ENCODE results near the gene TBC1D2. TPM values are rescaled to one million over a fixed set of nuclear protein-coding genes. Genes with fewer than 3 reads are reported as not detected.

Gene TBC1D2
- total and polyA plus RNA-seq, 2 of the 13 experiments (the other 11 are each of a cell fraction or from before 2014, with no cell fraction given): 2.0 to 2.8 TPM

DNA sequence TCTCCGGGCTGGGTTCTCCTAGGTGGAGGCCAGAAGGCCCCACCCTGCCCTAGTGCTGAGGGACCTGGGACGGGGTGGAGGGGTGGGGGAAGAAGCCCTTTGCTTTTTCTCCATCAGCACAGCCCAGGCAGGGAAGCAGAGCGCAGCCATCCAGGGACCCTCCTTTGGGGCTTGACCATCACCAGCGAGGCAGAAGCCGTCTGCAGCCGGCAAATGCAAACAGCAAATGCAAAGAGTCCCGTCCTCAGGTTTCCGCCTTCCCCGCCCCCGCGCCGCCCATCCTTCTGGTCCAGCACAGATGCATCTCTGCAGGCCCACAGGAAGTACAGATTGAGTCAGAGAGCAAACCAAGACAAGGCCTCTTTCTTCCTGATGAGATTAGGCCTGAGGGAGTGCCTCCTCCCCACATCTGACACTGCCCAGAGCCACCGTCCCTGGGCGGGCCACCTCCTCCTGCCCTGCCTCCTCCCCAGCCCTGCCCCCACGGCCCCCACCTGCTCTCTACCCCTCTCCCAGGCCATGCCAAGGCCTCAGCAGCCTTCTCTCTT is 86.4 kb downstream of the TBC1D2 start (continued):
- no peak for TF ChIP-seq JUN (CRISPR knock-in tag; IDR thresholded peaks at IDR 0.05)
- no peak for TF ChIP-seq ZNF441 (CRISPR knock-in tag; IDR thresholded peaks at IDR 0.05; ENCODE audit: borderline replicate concordance)
- TF ChIP-seq, protein P1, sequence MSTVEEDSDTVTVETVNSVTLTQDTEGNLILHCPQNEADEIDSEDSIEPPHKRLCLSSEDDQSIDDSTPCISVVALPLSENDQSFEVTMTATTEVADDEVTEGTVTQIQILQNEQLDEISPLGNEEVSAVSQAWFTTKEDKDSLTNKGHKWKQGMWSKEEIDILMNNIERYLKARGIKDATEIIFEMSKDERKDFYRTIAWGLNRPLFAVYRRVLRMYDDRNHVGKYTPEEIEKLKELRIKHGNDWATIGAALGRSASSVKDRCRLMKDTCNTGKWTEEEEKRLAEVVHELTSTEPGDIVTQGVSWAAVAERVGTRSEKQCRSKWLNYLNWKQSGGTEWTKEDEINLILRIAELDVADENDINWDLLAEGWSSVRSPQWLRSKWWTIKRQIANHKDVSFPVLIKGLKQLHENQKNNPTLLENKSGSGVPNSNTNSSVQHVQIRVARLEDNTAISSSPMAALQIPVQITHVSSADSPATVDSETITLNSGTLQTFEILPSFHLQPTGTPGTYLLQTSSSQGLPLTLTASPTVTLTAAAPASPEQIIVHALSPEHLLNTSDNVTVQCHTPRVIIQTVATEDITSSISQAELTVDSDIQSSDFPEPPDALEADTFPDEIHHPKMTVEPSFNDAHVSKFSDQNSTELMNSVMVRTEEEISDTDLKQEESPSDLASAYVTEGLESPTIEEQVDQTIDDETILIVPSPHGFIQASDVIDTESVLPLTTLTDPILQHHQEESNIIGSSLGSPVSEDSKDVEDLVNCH (CRISPR knock-in tag; IDR thresholded peaks at IDR 0.05): no peak
- no peak for TF ChIP-seq ZEB1 (IDR thresholded peaks at IDR 0.05; ENCODE audit: insufficient replicate concordance, low read depth)
- TF ChIP-seq ZNF616 (CRISPR knock-in tag; IDR thresholded peaks at IDR 0.05; ENCODE audit: low read depth): no peak
- TF ChIP-seq, protein P2, sequence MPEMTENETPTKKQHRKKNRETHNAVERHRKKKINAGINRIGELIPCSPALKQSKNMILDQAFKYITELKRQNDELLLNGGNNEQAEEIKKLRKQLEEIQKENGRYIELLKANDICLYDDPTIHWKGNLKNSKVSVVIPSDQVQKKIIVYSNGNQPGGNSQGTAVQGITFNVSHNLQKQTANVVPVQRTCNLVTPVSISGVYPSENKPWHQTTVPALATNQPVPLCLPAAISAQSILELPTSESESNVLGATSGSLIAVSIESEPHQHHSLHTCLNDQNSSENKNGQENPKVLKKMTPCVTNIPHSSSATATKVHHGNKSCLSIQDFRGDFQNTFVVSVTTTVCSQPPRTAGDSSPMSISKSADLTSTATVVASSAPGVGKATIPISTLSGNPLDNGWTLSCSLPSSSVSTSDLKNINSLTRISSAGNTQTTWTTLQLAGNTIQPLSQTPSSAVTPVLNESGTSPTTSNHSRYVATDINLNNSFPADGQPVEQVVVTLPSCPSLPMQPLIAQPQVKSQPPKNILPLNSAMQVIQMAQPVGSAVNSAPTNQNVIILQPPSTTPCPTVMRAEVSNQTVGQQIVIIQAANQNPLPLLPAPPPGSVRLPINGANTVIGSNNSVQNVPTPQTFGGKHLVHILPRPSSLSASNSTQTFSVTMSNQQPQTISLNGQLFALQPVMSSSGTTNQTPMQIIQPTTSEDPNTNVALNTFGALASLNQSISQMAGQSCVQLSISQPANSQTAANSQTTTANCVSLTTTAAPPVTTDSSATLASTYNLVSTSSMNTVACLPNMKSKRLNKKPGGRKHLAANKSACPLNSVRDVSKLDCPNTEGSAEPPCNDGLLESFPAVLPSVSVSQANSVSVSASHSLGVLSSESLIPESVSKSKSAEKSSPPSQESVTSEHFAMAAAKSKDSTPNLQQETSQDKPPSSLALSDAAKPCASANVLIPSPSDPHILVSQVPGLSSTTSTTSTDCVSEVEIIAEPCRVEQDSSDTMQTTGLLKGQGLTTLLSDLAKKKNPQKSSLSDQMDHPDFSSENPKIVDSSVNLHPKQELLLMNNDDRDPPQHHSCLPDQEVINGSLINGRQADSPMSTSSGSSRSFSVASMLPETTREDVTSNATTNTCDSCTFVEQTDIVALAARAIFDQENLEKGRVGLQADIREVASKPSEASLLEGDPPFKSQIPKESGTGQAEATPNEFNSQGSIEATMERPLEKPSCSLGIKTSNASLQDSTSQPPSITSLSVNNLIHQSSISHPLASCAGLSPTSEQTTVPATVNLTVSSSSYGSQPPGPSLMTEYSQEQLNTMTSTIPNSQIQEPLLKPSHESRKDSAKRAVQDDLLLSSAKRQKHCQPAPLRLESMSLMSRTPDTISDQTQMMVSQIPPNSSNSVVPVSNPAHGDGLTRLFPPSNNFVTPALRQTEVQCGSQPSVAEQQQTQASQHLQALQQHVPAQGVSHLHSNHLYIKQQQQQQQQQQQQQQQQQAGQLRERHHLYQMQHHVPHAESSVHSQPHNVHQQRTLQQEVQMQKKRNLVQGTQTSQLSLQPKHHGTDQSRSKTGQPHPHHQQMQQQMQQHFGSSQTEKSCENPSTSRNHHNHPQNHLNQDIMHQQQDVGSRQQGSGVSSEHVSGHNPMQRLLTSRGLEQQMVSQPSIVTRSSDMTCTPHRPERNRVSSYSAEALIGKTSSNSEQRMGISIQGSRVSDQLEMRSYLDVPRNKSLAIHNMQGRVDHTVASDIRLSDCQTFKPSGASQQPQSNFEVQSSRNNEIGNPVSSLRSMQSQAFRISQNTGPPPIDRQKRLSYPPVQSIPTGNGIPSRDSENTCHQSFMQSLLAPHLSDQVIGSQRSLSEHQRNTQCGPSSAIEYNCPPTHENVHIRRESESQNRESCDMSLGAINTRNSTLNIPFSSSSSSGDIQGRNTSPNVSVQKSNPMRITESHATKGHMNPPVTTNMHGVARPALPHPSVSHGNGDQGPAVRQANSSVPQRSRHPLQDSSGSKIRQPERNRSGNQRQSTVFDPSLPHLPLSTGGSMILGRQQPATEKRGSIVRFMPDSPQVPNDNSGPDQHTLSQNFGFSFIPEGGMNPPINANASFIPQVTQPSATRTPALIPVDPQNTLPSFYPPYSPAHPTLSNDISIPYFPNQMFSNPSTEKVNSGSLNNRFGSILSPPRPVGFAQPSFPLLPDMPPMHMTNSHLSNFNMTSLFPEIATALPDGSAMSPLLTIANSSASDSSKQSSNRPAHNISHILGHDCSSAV (CRISPR knock-in tag; IDR thresholded peaks at IDR 0.05; ENCODE audit: borderline replicate concordance): no peak
- TF ChIP-seq ZNF841 (CRISPR knock-in tag; IDR thresholded peaks at IDR 0.05; ENCODE audit: borderline replicate concordance): no peak
- TF ChIP-seq, protein P3, sequence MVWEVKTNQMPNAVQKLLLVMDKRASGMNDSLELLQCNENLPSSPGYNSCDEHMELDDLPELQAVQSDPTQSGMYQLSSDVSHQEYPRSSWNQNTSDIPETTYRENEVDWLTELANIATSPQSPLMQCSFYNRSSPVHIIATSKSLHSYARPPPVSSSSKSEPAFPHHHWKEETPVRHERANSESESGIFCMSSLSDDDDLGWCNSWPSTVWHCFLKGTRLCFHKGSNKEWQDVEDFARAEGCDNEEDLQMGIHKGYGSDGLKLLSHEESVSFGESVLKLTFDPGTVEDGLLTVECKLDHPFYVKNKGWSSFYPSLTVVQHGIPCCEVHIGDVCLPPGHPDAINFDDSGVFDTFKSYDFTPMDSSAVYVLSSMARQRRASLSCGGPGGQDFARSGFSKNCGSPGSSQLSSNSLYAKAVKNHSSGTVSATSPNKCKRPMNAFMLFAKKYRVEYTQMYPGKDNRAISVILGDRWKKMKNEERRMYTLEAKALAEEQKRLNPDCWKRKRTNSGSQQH (CRISPR knock-in tag; IDR thresholded peaks at IDR 0.05; ENCODE audit: low read depth): no peak
- no peak for TF ChIP-seq SNAPC2 (CRISPR knock-in tag; IDR thresholded peaks at IDR 0.05)
- TF ChIP-seq KDM5A (IDR thresholded peaks at IDR 0.05; ENCODE audit: borderline replicate concordance, low read length): no peak
- TF ChIP-seq ZC3H4 (CRISPR knock-in tag; IDR thresholded peaks at IDR 0.05; ENCODE audit: borderline replicate concordance): no peak
- TF ChIP-seq ZZZ3 (CRISPR knock-in tag; IDR thresholded peaks at IDR 0.05; ENCODE audit: borderline replicate concordance): no peak
- TF ChIP-seq CBX2 (IDR thresholded peaks at IDR 0.05; ENCODE audit: low read depth, low read length): no peak
- no peak for TF ChIP-seq CBX2 (CRISPR knock-in tag; IDR thresholded peaks at IDR 0.05; ENCODE audit: low read depth)
- no peak for TF ChIP-seq NR2F2 (IDR thresholded peaks at IDR 0.05; ENCODE audit: borderline replicate concordance, low read depth)
- TF ChIP-seq GFI1 (CRISPR knock-in tag; IDR thresholded peaks at IDR 0.05; ENCODE audit: borderline replicate concordance): peak; percentile 89
- no peak for TF ChIP-seq SETDB1 (CRISPR knock-in tag; IDR thresholded peaks at IDR 0.05; ENCODE audit: borderline replicate concordance)
- TF ChIP-seq SP4 (CRISPR knock-in tag; IDR thresholded peaks at IDR 0.05): no peak
- TF ChIP-seq YEATS2 (CRISPR knock-in tag; IDR thresholded peaks at IDR 0.05; ENCODE audit: borderline replicate concordance): no peak

Measured in HepG2 (cell line).